Omental fat pad (tissue), 4 donors: Measurements from ENCODE around the gene EMILIN2. TPM values are rescaled to one million over a fixed set of nuclear protein-coding genes. Genes with fewer than 3 reads are reported as not detected.

Source experiments
- ATAC-seq: fragments of 150-250 bp; one replicate; pipeline ENCODE4 v1.9.1; 2016; ENCODE audit warnings: mild to moderate bottlenecking, moderate library complexity; ENCODE audit not compliant: low FRiP score
- DNase-seq: peaks from one replicate; pipeline ENCODE4 v3.0.0-alpha.2; 2019; ENCODE audit warnings: low spot score
- total RNA-seq, 4 donors: library from RNA; depleted of rRNA; stranded (reverse); fragments of >200 nt; gene quantifications; one replicate each; pipeline ENCODE4 v1.1.0, GENCODE V29; 2016
- TF ChIP-seq, protein P1 (sequence below), 3 donors: fragments of 450-650 bp; IDR thresholded peaks; one replicate each; pipeline ENCODE4 v1.5.1; 2016 to 2017; ENCODE audit warnings: antibody characterized with exemption in 3 of 3, mild to moderate bottlenecking in 3 of 3, moderate library complexity in 2 of 3

EMILIN2 gene
- total RNA-seq, 4 donors from 2014 or later: 33.9 to 56.4 (median 52.9) TPM

DNA sequence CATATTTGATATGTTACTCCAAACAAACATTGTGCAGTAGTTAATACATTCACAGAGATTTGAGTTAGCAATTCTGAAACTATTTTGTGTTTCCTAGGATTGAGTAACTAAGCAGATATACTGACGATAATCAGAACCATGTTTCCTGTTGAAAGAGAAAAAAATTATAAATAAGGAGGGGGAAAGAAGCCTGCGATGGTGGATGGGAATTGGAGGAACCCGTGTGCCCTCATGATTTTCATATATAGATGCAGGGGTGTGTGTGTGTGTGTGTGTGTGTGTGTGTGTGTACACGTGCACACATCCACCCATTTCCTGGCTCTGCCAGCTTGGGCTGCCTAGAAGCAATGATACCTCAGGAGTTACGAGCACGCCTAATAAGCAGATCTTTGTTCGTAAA lies 109.2 kb downstream of the EMILIN2 start:
- TF ChIP-seq, protein P1, sequence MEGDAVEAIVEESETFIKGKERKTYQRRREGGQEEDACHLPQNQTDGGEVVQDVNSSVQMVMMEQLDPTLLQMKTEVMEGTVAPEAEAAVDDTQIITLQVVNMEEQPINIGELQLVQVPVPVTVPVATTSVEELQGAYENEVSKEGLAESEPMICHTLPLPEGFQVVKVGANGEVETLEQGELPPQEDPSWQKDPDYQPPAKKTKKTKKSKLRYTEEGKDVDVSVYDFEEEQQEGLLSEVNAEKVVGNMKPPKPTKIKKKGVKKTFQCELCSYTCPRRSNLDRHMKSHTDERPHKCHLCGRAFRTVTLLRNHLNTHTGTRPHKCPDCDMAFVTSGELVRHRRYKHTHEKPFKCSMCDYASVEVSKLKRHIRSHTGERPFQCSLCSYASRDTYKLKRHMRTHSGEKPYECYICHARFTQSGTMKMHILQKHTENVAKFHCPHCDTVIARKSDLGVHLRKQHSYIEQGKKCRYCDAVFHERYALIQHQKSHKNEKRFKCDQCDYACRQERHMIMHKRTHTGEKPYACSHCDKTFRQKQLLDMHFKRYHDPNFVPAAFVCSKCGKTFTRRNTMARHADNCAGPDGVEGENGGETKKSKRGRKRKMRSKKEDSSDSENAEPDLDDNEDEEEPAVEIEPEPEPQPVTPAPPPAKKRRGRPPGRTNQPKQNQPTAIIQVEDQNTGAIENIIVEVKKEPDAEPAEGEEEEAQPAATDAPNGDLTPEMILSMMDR (IDR thresholded peaks at IDR 0.05): no peak
- DNase-seq (no peak), ATAC-seq (no peak)

DNA sequence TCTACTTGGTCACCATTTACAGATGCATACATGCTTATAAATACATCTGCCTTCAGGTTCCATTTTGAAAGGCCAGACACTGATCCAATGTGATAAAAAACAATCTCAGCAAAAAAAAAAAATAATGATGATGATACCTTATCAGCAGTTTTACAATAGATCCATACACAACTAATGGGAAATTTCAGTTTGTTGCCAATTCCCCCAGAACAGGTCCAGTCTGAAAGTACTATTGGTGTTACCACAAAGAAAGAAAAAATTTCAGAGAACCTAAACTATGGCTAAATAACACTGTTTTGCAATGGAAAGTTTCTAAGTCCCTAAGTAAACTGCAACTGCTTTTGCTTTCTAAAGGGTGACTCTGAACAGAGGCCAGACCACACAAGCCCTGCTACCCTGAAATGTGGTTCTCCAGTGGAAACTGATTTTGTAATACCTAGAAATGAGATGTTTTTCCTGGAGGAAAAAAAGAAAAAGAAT lies 112.1 kb downstream of the EMILIN2 start:
- TF ChIP-seq, protein P1 (IDR thresholded peaks at IDR 0.05): no peak
- DNase-seq: no peak
- ATAC-seq: peak; percentile 42

DNA sequence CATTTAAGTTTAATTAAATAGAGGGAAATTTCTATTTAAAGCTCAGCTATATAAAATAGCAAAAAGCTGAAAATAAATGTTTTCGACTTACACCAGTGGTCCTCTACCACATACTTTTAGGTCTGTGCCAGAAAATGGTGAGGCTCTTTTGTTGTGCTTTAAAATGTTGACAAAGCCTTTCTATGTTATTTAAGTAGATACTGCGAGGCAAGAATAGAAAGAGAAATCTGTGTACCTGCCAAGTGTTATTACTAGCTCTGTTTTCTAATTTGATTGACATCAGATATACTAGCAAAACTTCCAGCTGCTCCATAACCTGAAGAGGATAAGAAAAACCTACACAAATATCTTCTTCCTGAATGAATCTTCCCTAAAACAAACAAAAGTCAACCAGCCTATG lies 112.5 kb downstream of the EMILIN2 start:
- TF ChIP-seq, protein P1 (IDR thresholded peaks at IDR 0.05): no peak
- DNase-seq: no peak
- no peak for ATAC-seq

DNA sequence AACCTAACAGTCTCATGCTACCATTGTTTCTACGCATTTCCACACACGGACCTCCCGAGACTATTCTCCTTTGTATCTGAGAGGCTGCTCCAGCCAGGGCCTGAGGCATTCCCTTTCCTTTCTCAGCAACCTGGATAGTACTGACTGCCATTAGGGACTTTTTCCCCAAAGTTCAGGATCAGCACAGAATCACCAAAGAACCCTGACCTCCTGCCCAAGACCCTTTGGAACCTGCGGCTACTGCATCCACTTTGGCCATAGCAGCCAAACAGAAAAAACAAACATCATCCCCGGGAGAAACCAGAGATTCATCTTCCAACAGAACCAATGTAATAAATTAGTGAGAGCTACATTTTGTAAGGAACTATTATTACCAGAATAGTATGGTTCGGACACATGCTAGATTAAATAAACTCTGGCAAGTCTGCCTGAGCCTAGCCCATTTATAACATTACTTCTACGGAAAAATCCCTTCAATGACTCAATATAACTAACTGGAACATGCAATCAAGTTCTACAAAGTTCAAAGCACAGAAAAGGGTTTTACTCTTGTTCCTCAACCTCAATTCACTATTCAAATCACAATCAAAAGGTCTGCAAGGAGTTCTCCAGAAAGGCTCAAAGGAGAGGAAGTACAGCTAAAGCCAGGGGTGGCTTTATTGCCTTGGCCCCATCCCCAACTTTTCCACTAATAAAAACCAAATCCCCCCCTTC lies 114.3 kb downstream of the EMILIN2 start:
- TF ChIP-seq, protein P1 (IDR thresholded peaks at IDR 0.05): no peak
- no peak for DNase-seq
- ATAC-seq: no peak

DNA sequence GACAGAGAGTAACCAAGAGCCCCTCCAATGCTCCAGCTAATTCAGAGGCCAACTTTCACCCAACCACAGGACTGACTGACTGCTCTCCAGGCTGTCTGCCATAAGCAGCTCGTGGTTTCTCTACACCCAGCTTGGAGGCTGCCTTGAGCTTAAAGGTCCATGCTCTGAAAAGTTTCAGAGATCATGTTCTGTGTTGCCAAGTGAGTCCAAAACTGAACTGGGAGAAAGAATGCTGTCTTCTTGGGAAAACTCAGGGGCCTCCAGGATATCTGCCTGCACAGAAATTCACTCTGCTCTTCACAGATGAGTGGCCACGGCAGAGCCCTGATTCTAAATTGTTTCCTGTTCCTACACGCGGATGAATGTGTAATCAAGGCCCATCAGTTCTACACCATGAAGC lies 115.0 kb downstream of the EMILIN2 start:
- no peak for ATAC-seq
- TF ChIP-seq, protein P1 (IDR thresholded peaks at IDR 0.05): no peak
- DNase-seq: no peak

DNA sequence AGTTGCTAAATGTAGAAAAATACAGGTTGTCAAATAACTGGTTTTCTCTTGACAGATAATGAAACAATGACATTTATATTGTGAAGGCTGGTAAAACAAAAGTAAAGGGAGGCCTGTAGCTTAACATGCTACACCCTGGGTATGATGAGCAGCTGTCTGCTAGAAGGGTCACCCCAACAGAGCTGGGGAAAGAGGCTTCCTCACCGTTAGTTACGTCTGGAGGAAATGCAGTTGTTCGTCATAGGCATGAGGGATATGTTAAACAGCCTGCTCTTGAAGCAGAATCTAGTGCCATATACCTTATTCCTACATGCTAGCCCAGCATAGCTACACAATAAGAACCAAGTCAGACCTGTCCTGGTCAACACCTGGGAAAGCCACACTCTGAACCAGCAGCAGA lies 116.2 kb downstream of the EMILIN2 start:
- TF ChIP-seq, protein P1 (IDR thresholded peaks at IDR 0.05): no peak
- DNase-seq (no peak), ATAC-seq (no peak)

DNA sequence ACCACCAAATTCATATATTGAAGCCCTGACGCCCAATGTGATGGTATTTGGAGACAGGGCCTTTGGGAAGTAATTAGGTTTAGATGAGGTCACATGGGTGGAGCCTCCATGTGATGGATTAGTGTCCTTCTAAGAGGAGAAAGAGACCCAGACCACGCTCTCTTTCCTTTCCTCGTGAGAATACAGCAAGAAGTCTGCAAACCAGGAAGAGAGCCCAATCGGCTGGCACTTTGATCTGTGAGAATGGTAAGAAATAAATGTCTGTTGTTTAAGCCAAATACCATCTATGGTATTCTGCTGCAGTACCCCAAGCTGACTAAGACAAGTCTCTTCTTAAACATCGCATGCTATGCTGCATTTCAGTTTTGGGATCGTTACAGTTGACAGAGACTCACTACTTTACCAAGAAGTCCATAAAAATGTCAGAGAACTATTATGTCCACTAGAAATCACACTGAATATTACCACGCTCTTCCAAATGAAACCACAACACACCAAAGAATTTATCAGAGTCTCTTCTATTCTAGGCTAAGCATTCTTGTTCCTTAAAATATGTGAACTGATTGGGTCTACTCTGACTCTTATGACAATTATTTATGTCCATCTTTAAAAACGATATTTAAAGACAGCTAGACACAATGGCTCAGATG lies 117.7 kb downstream of the EMILIN2 start:
- TF ChIP-seq, protein P1 (IDR thresholded peaks at IDR 0.05): no peak
- ATAC-seq (no peak), DNase-seq (no peak)
